Endothelial cell of umbilical vein (primary cell): ENCODE measurements around the gene KRT78. TPM values are rescaled to one million over a fixed set of nuclear protein-coding genes. Genes with fewer than 3 reads are reported as not detected.

Source experiments
- BruUV-seq: library from RNA; stranded (reverse); fragments of 400-500 nt; replicated peaks from 2 replicates; lab custom pipeline; 2021; lab: Mats Ljungman, UMichigan
- CTCF ChIA-PET: fragments of 300-600, 350-600 bp; sonication (Branson Sonifier 250); formaldehyde crosslinking; loops from one replicate; lab custom pipeline; 2021; ENCODE audit warnings: antibody characterized with exemption, inconsistent platforms; lab: Charles Lee
- POLR2A ChIA-PET: fragments of 300-600, 350-600 bp; sonication (Branson Sonifier 250); formaldehyde crosslinking; loops from one replicate; lab custom pipeline; 2021; ENCODE audit warnings: antibody characterized with exemption, inconsistent platforms; lab: Charles Lee
- DNase-seq: peaks from one replicate; pipeline ENCODE4 v3.0.0-alpha.2; 2011; ENCODE audit warnings: low read depth, low spot score
- FAIRE-seq: peaks from 2 replicates; lab custom pipeline; 2011; peaks lifted over from hg19 to GRCh38; lab: Jason Lieb, UNC
- H2AFZ ChIP-seq: 2 replicates; pipeline ENCODE4 v1.6.0; 2012; ENCODE audit warnings: low read depth, low read length, control low read depth, inconsistent platforms
- H3K27ac ChIP-seq: 2 replicates; pipeline ENCODE4 v1.5.1; 2011; ENCODE audit warnings: low read depth, mild to moderate bottlenecking, control low read depth, low read length, moderate library complexity; ENCODE audit not compliant: insufficient read depth
- H3K27me3 ChIP-seq, 2 experiments: 2 replicates each; pipeline versions ENCODE4 v1.6.0 to v1.6.1; 2011; ENCODE audit warnings: low read length in 2 of 2, mixed read lengths in 1 of 2; ENCODE audit not compliant: control insufficient read depth in 2 of 2, insufficient read depth in 2 of 2
- H3K36me3 ChIP-seq, 2 experiments: 2 replicates in 1 of 2; 3 replicates in 1 of 2; pipeline ENCODE4 v1.5.1; 2011; ENCODE audit warnings: low read length in 2 of 2, mild to moderate bottlenecking in 1 of 2, moderate library complexity in 1 of 2; ENCODE audit not compliant: control insufficient read depth in 2 of 2, insufficient read depth in 2 of 2; ENCODE audit errors: extremely low read depth in 1 of 2
- H3K4me1 ChIP-seq: 3 replicates; pipeline ENCODE4 v1.5.1; 2011; ENCODE audit warnings: mild to moderate bottlenecking, low read length; ENCODE audit not compliant: control insufficient read depth, insufficient read depth; ENCODE audit errors: extremely low read depth
- H3K4me2 ChIP-seq: 2 replicates; pipeline ENCODE4 v1.6.1; 2011; ENCODE audit warnings: low read length, control low read depth, mixed read lengths; ENCODE audit not compliant: insufficient read depth
- H3K4me3 ChIP-seq, 3 experiments: fragments of 200-600 bp in 1 of 3; sonication (generic), shearing (Covaris generic) in 1 of 3; replicated peaks in 1 of 3; 2 replicates each; pipeline ENCODE4 v1.5.1; 2011 to 2016; ENCODE audit warnings: control low read depth in 3 of 3, low read length in 3 of 3, mild to moderate bottlenecking in 2 of 3, inconsistent platforms in 1 of 3, low read depth in 1 of 3, moderate library complexity in 1 of 3; ENCODE audit not compliant: insufficient read depth in 1 of 3
- H3K79me2 ChIP-seq: 2 replicates; pipeline ENCODE4 v1.6.0; 2012; ENCODE audit warnings: low read length, inconsistent platforms; ENCODE audit not compliant: control insufficient read depth, insufficient read depth
- H3K9ac ChIP-seq: replicated peaks from 2 replicates; pipeline ENCODE3; 2011; ENCODE audit warnings: low read length, control low read depth; ENCODE audit not compliant: insufficient read depth; ENCODE audit errors: extremely low read depth
- H3K9me1 ChIP-seq: replicated peaks from 3 replicates; pipeline ENCODE4 v1.6.0; 2011; ENCODE audit warnings: mild to moderate bottlenecking, low read length; ENCODE audit not compliant: control insufficient read depth, insufficient read depth; ENCODE audit errors: extremely low read depth
- H3K9me3 ChIP-seq: replicated peaks from 2 replicates; pipeline ENCODE4 v1.5.1; 2012; ENCODE audit warnings: low read length, inconsistent platforms; ENCODE audit not compliant: control insufficient read depth, insufficient read depth
- H4K20me1 ChIP-seq: replicated peaks from 2 replicates; pipeline ENCODE3; 2011; ENCODE audit warnings: mild to moderate bottlenecking, low read length; ENCODE audit not compliant: control insufficient read depth, insufficient read depth; ENCODE audit errors: extremely low read depth
- EZH2 ChIP-seq: IDR thresholded peaks from 2 replicates; pipeline ENCODE4 v1.6.1; 2012; ENCODE audit warnings: borderline replicate concordance, low read depth, mild to moderate bottlenecking, moderate library complexity, low read length, inconsistent platforms; ENCODE audit not compliant: severe bottlenecking
- GATA2 ChIP-seq: IDR thresholded peaks from 2 replicates; pipeline ENCODE4 v1.7.0; 2011; ENCODE audit warnings: low read depth, mild to moderate bottlenecking, moderate library complexity, mixed read lengths, low read length; ENCODE audit not compliant: insufficient read length, insufficient read depth
- JUN ChIP-seq: IDR thresholded peaks from 2 replicates; pipeline ENCODE4 v1.6.1; 2011; ENCODE audit warnings: borderline replicate concordance, low read depth; ENCODE audit not compliant: insufficient read length, insufficient read depth
- MYC ChIP-seq: IDR thresholded peaks from one replicate; pipeline ENCODE4 v1.6.1; 2011; ENCODE audit warnings: mild to moderate bottlenecking, low read depth, low read length
- POLR2AphosphoS5 ChIP-seq: IDR thresholded peaks from 2 replicates; pipeline ENCODE4 v1.6.1; 2012; ENCODE audit warnings: low read depth, mild to moderate bottlenecking, control low read depth, low read length, moderate library complexity; ENCODE audit not compliant: insufficient read depth
- dilution Hi-C: fragments of 300-500 bp; cut with MboI; formaldehyde crosslinking; loops from one replicate; pipeline ENCODE4 v1.15.0; 2019; ENCODE audit warnings: low sequenced_read_pairs; ENCODE audit not compliant: extremely low pct_ligation_motif_present
- intact Hi-C: fragments of 100-400 bp; cut with micrococcal nuclease; formaldehyde crosslinking; loops from one replicate; pipeline ENCODE4 v1.10.0; 2022
- polyA plus RNA-seq, 4 experiments: library from polyadenylated mRNA; depleted of rRNA in 3 of 4; stranded (reverse) in 3 of 4; unstranded in 1 of 4; fragments of >200 nt; gene quantifications; 2 replicates each; pipeline versions ENCODE4 v1.2.1 to v1.2.3, GENCODE V29; 2011 to 2012; ENCODE audit warnings: missing spikeins in 1 of 4
- total RNA-seq: library from RNA; stranded (reverse); gene quantifications from 2 replicates; pipeline ENCODE4 v1.2.3, GENCODE V29; 2021
- TF ChIP-seq, protein P1 (sequence below), 2 donors: IDR thresholded peaks; 1 replicate in 1 of 2; 2 replicates in 1 of 2; pipeline ENCODE4 v1.5.1; 2011; ENCODE audit warnings: low read length in 2 of 2, mild to moderate bottlenecking in 2 of 2, moderate library complexity in 2 of 2, control low read depth in 1 of 2, inconsistent platforms in 1 of 2, low read depth in 1 of 2; ENCODE audit not compliant: insufficient read depth in 1 of 2; ENCODE audit errors: extremely low read depth in 1 of 2
- TF ChIP-seq, protein P2 (sequence below): IDR thresholded peaks from 2 replicates; pipeline ENCODE4 v1.6.1; 2011; ENCODE audit not compliant: insufficient read depth, insufficient read length

The KRT78 gene
- total and polyA plus RNA-seq, 2 donors (not counting 3 experiments of a cell fraction or from before 2014, with no cell fraction given) = not detected

- Histone ChIP-seq H3K4me2 (no peak overlapping the region), H2AFZ (no peak overlapping the region), H3K9me3 (no peaks in the 10 kb centered on the region), H3K79me2 (no peaks in the 10 kb centered on the region), H4K20me1 (no peaks in the 10 kb centered on the region), H3K9me1 (no peaks in the 10 kb centered on the region), H3K9ac (no peak overlapping the region), H3K27me3 (peaks cover 0 to 8% of the 10 kb centered on the region in 2 experiments), H3K4me3 (no peak overlapping the region), H3K36me3 (no peaks in the 10 kb centered on the region), H3K27ac (no peak overlapping the region), H3K4me1 (no peaks in the 10 kb centered on the region)
- dilution Hi-C loops (no loop called here), intact Hi-C loops (no loop called here)
- TF ChIP-seq GATA2 = no peak
- TF ChIP-seq POLR2AphosphoS5 = no peak
- TF ChIP-seq JUN = no peak
- TF ChIP-seq, protein P1, sequence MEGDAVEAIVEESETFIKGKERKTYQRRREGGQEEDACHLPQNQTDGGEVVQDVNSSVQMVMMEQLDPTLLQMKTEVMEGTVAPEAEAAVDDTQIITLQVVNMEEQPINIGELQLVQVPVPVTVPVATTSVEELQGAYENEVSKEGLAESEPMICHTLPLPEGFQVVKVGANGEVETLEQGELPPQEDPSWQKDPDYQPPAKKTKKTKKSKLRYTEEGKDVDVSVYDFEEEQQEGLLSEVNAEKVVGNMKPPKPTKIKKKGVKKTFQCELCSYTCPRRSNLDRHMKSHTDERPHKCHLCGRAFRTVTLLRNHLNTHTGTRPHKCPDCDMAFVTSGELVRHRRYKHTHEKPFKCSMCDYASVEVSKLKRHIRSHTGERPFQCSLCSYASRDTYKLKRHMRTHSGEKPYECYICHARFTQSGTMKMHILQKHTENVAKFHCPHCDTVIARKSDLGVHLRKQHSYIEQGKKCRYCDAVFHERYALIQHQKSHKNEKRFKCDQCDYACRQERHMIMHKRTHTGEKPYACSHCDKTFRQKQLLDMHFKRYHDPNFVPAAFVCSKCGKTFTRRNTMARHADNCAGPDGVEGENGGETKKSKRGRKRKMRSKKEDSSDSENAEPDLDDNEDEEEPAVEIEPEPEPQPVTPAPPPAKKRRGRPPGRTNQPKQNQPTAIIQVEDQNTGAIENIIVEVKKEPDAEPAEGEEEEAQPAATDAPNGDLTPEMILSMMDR (IDR thresholded peaks at IDR 0.05; ENCODE audit: extremely low read depth in 1 of 2, insufficient read depth in 1 of 2, low read depth in 1 of 2, low read length in 2 of 2) = no peak
- no peak for TF ChIP-seq MYC
- TF ChIP-seq EZH2 = no peak
- no TSS peak for BruUV-seq
- FAIRE-seq (no peak), DNase-seq (no peak)
- POLR2A ChIA-PET = no interaction called here
- CTCF ChIA-PET = no interaction called here
Observed at GRCh38 chr12:52802442-52802841, 46.4 kb downstream of the KRT78 start.

- POLR2A ChIA-PET = no interaction called here
- intact Hi-C loops = no loop called here
Observed at GRCh38 chr12:52801773-52802172, 47.0 kb downstream of the KRT78 start.

More at GRCh38 chr12:52801773-52802172, 47.0 kb downstream of the KRT78 start:
- no peak overlapping the region for H3K4me3 ChIP-seq
- H3K79me2 ChIP-seq = no peaks in the 10 kb centered on the region
- no peak overlapping the region for H3K4me2 ChIP-seq
- no peaks in the 10 kb centered on the region for H3K9me3 ChIP-seq
- no peaks in the 10 kb centered on the region for H3K36me3 ChIP-seq
- H3K27ac ChIP-seq = no peak overlapping the region
- no peak overlapping the region for H2AFZ ChIP-seq
- BruUV-seq = no TSS peak
- no peak overlapping the region for H3K9ac ChIP-seq
- dilution Hi-C loops = no loop called here
- TF ChIP-seq GATA2 = no peak
- no peak for TF ChIP-seq JUN
- TF ChIP-seq MYC = no peak
- TF ChIP-seq, protein P2, sequence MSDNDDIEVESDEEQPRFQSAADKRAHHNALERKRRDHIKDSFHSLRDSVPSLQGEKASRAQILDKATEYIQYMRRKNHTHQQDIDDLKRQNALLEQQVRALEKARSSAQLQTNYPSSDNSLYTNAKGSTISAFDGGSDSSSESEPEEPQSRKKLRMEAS = no peak
- TF ChIP-seq POLR2AphosphoS5 = no peak
- H3K9me1 ChIP-seq = no peaks in the 10 kb centered on the region
- peaks cover 0 to 8% of the 10 kb centered on the region in 2 experiments for H3K27me3 ChIP-seq
- CTCF ChIA-PET = no interaction called here
- H4K20me1 ChIP-seq = no peaks in the 10 kb centered on the region
- H3K4me1 ChIP-seq = no peaks in the 10 kb centered on the region
- DNase-seq = no peak
- FAIRE-seq = no peak
